ENCODE data around the gene MND1.

MND1 gene, protein sequence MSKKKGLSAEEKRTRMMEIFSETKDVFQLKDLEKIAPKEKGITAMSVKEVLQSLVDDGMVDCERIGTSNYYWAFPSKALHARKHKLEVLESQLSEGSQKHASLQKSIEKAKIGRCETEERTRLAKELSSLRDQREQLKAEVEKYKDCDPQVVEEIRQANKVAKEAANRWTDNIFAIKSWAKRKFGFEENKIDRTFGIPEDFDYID

DNA sequence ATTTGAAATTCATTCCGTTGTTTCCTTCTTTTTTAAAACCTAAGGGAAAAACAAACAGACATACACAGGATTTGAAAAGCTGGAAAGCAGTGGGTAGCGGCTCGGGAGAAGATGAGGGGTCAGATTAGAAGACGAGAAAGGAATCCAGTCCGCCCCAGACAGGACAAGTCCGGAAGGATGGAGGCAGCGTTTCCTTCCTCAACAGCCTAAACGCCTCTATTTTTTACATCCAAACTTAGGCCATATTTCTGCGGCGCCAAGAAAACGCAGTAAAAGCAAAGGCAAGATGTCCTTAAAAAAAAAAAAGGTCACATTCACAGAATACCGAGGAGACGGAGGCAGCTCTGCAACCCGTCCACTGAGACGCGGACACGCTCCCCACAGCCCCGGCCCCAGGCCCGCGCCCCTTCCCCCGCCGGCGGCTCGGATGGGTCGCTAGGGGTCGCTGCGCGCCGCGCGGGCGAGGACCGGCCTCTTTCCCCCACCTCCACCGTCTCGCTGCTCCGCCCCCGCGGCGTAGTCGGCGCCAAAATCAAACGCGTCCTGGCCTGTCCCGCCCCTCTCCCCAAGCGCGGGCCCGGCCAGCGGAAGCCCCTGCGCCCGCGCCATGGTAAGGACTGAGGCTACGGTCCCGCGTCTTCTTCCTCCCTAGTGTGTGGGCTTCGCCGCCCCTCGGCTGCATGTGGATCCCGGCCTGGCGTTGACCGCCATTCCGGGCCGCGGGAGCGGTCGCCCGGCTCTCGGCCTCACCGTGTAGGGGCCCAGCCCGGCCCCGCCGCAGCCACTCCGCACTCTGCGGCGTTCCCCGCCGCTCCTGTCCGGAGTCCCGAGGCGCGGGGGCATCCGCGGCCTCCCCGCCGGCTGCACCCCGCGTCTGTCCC lies at the start of gene MND1:
Gene MND1 (plus strand): TSS at position 558 of the 881 bp plus-strand sequence. CDS start 50 bp downstream, at position 608.
- peak; percentile 95 for DNase-seq

DNA sequence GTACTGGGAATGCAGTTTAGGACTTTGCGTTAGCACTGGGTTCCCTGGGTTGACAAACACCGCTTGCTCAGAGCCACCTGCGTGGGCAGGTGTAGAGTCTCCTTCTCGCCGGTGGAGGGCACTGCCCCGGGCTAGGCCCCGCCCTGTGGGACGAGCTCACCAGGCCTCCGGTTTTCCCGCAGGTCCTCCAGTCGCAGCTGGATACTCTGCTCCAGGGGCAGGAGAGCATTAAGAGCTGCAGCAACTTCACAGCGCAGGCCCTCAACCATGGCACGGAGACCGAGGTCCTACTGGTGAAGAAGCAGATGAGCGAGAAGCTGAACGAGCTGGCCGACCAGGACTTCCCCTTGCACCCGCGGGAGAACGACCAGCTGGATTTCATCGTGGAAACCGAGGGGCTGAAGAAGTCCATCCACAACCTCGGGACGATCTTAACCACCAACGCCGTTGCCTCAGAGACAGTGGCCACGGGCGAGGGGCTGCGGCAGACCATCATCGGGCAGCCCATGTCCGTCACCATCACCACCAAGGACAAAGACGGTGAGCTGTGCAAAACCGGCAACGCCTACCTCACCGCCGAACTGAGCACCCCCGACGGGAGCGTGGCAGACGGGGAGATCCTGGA lies 49.2 kb upstream of the MND1 start:
- no peak for DNase-seq

DNA sequence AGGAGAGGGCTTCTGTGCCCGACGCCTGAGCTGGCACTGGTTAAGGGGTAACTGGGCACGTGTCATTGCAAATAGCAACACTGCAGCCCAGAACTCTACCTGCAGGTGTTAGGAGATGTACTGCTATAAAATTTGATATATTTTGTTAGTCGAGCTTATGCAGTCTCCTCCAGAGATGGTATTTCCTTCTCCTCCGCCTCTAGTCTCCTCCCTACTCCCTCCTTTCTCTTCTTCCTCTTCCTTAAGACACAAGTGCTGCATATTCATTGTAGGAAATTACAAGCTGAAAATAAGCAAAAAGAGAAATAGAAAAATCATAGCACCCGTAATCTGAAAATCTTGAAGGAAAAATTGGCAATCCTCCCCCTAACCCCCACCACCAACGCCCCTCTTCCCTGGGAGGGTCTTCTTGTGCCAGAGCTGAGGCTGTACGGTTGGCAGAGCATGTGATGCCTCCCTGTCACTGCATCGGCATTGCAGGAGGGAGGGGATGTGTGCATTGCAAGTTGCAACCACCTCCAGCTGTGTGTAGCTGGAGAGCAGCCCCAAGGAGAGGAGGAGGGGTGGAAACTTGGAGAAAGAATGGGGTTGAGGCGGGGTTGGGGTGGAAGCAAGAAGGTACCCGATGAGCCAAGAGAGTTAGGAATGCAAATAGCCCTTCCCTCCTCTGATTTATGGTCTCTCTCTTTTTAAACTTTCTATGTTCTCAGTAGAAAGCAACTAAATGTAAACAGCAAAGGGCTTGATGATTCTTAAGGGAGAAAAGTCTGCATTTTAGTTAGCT lies 48.3 kb upstream of the MND1 start:
- no peak for DNase-seq

DNA sequence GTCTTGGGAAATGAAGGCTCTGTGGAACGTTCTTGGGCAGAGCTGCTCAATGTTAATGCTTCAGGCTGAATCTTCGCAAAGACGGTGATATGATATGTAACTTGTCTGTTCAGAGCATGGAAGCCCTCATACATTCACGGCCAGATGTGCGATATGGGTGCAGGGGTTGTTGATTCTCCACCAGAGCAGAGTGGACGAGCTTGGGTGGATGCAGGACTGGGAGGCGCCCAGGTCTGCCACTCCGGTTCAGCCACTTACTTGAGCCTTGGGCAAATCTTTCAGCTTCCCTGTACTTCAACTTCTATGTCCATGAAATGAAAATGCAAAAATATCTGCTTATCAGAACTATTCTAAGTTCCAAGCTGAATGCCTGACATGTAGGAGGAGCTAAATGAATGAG lies 47.4 kb upstream of the MND1 start:
- no peak for DNase-seq

DNA sequence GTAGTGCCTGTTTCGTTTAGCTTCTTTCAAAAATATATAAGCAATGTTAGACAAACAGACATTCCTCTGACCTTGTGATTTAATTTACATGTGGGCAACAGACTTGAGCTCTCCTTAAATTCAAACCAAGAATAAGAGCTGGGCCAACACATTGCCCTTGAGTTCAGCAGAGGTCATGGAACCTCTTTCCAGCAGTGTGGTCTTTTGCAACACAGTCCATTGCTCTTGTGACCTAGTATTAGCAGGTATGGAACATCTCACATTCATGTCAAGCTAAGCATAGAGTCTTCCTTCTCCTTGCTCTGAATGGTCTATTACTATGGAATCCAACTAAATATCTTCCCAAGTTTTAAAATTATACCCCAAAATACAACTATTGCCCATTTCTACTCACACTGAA lies 33.7 kb upstream of the MND1 start:
- no peak for DNase-seq

DNA sequence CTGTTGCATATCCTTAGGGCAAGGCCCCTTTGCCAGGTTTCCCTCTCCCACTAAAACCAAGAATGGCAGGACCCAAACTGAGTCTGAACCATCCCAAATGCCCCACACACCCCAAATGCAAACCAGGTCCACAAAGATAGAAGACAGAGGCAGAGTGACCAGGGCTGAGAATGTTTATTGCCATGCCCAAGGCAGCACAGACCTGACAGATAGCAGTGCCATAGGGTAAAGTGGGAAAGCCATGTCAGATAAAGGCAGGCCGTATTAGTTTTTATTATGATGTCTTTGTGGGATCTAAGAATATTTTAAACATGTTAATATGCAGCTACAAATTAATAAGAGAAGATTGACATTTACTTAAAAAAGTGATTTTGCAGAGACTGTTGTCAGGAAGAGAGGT lies 29.6 kb upstream of the MND1 start:
- DNase-seq: no peak

DNA sequence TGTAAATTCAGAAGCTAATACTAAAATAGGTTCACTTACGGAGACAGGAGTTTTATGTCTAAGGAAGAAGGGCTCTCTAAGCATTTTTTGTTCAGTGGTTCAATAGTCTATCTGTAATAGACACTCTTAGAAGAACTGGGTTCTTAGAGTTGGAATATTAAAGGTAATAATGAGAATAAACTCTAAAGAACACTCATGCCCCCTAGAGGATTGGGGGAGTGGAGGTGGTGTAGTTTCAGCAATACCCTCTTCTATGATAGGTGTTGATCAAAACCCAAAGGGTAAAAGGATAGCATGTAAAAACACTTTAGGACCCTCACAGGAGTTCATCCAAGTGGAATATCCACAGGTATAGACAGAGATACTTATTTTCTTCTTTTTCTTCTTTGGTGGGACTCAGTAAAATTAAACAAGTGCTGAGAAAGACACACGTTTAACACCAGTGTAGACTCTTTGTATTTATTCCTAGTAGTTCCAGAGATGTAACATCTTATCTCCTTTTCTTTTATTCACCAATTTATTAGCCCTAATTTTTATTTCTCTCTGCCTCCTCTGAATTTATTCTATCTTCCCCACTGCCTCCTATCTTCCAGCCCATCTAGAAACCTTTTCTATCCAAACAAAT lies 25.7 kb upstream of the MND1 start:
- peak; percentile 32 for DNase-seq

DNA sequence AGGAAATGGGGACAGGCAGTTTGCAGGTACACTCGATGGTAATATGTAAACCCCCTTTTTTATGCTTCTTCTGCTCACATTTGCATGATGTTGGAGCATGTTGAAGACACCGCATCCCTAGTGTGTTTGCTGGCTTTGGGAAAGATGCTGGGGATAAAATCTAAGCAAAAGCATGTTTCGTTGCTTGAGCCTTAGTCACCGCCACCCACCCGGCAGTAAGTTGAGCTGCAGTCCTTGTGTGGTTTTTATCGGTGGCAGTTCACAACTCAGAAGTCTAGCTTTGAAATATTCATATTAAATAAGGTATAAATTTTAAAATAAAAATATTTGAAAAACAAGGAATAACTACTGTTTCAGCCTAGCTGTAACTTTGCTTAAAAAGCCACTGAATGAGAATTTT lies 21.7 kb upstream of the MND1 start:
- no peak for DNase-seq

DNA sequence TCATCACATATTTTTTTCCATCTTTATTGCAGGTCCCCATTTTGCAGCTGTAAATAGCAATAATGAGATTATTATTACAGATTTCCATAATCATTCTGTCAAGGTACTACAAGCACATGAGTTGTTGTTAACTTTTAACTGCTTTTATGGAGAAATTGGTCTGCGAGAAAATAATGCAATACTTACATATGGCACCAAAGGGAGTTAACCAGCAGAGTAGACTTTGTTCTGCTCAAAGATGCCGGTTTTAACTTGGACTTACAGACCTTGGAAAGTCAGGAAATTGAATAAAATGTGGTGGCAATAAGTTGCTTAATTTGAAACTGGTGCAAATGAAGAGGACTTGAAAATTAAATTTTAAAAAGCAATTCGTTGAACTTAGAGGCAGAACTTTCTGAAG lies 20.4 kb upstream of the MND1 start:
- DNase-seq: no peak

DNA sequence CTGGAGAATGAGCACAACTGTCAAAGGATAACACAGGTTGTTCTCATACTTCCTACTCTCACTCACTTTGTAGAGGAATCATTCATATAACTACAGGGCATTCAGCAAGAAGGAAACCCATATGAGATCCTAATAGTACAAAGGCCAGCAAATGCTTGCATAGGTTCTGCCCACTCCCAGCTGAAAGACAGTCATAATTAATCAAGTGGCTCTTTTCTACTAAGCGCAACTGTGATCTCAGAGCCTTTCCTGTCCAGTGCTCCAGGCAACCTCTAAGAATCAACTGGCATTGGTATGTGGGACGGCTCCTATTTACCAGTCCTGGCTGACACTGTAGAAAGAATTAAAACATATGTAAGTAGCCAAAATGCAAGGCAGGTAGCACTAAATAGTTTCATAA lies 18.9 kb upstream of the MND1 start:
- DNase-seq: no peak

DNA sequence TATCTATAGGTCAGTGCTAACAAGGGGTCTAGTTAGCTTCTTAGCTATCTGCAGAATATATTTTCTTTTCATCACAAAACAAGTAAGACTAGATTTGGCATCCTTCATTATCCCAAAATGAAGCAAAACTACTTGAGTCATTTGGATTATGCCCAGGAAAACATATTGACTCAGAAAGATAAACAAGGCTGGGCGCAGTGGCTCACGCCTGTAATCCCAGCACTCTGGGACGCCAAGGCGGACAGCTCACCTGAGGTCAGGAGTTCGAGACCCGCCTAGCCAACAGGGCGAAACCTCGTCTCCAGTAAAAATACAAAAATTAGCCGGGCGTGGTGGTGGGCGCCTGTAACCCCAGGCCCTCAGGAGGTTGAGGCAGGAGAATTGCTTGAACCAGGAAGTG lies 18.0 kb upstream of the MND1 start:
- DNase-seq: no peak

DNA sequence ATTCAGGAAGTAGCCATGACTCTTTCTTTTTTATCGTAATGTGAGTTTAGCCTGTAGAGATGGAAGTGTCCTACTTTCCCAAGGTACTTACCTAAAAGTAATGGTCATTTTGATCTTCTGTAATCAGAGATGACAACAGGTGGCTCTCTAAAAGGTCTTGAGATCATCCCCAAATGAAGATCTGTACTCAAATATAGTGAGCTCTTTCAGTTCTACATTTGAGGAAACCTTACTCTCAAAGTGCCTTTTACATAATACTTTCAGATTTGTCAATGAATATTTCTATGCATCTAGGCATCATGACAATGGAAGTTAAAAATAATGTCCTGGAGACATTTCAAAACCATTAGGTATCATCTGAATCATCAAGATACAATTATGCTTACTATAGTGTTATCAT lies 17.2 kb upstream of the MND1 start:
- DNase-seq: no peak

DNA sequence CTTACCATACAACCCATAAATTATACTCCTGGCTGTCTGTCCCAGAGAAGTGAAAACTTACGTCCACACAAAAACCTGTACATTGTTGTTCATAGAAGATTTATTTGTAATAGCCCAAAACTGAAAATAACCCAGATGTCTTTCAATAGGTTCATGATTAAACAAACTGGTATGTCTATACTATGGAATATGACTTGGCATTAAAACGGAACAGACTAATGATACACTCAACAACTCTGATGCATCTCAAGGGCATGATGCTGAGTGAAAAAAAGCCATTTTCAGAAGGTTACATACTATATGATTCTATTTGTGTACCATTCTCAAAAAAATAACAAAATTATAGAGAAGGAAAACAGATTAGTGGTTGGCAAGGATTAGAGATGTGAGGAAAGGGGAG lies 11.6 kb upstream of the MND1 start:
- DNase-seq: no peak

DNA sequence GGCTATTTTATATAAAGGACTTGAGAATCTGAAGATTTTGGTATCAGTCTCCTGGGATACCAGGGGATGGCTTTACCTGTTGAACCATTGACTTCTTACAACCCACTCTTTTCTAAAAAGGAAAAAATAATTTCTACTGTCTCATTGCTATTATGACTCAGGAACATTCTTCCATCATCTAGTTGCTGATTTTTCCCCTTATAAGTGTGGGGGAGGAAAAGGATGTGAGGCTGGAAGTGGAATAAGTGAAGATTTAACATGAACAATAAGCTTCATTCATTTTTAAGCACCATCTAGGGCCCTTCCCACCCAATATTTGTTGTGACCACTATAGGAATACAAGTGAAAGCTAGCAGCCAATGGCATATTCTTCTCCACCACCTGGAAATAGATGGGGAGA lies 10.6 kb upstream of the MND1 start:
- DNase-seq: no peak

DNA sequence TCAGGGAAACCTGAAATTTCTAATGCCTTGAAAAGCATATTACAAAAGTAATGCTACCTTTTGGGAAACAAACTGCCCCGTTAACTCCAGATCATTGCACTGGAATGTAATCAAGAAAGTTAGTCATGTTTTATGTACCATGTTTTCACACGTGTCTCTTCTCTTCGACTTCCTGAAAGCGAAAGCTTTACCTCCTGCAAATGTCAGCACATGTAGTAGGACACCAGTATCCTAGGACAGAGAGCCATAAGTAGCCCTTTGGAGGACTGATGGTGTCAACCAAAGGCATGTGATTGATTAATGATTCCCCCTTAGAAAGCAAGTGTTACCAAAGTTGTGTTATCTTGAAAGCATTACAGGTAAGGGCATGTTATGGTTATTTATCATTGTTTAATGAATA lies 8.8 kb upstream of the MND1 start:
- no peak for DNase-seq

DNA sequence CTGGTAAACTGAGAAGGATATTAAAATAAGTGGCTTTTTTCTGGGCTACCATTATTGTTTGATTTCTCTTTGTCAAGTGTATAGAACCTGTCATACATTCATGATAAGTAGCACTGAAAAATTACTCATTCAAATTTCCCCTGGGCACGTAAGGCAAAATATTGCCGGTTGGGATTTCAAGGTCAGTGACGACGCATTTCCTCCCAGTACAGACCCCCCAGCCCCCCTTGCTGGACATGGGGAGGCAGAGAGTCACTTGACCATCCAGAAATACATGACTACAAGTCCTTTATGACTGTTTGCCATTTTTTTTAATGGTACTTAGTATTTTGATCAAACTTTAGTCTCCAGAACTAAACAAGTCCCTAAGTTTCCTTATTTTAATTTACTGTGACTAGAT lies 6.8 kb upstream of the MND1 start:
- DNase-seq: no peak

DNA sequence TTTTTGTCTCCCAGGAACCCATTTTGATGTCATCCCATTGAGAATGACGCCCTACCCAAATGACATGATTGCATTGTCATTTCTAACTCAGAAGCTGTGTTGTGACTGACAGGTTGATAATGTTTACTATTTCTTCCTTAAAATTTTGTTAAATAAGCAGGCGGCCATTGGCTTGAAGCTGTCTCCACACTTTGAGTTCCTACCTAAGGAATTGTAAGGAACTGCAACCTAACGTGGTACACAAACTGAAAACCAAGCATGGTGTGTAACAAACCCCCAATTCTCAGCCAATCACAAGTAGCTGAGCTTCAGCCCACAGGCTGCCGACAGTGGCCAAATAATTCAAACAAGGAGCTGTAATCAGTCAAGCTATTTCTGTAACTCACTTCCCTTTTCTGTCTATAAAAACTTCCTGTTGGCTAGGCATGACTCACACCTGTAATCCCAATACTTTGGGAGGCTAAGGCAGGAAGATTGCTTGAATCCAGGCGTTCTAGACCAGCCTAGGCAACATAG lies 2.9 kb upstream of the MND1 start:
- no peak for DNase-seq

DNA sequence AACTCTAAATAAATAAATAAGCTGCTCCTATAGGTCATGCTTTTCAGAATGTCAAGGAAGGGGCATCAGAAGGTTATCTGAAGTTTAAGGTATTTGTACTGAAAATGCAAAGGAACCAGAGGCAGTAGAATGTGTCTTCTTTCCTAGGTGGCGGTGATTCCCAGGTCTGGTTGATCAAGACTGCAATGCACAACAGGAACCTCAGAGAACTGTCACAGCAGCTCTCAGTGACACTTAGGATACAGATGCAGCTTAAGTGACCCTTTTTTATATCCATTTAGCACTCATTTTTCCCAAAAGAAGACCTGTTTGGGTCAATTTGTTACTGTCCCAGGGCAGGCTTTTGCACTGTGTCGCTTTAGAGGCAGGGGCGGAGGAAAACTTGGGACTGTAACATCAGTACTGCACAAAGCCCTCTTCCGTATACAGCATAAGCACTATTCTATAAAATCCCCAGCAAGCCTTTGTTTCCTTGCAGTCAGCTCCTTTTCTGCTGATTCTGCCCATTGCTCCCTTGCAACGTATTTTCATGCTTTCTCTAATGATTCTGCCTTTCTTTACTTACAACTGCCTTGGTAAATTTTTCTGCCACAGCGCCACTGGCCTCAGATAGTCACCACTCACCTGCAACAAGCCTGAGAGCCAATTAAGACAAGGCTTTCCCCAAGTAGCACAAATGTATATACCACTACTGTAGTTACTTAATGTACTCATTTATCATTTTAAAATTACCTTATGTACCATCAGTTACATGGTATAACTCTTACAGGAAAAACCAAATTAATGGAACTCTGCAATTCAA lies 1.5 kb upstream of the MND1 start:
- DNase-seq: no peak

DNA sequence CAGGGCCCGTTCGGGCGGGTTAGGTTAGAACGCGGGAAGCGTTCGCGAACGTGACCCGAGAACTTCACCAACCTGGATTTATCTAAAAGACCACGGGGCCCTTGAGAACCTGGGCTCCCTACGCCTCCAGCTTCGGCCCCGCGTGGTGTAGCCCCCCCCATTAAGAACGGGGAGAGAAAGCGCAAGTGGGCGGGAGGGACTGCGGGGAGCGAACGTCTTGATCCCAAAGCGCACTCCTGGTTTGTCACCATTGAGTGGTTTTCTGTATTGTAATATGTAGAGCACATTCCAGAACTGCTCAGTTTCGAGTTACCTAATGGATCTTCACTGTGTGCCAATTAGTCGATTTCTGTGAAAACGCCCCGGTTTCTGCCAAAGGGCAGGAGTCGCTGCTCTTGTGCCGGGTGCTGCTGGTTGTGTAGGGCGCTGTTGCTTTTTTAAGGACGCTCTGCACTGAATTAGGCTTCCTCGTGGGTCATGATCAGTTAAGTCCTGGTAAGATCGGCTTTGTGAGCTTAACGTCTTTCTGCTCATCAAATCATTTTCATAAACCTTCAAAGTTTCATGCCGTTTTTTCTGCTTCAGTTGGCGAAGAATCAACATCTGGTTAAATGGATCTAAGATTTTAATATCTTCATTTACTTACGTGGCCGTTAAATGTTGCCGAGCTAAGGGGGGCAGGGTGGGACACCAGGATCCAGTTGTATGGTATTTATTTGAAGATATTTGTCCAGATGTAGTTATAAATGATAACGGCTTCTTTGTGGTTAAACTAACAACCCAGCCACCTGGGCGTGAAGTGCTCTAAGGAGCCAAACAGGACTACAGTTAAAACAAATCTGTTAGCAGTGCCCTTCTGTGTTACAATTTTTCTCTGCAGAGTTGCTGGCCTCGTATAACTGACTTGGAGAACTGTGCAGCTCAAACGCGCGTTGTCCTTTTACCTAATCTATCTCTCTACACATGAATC lies 809 bp downstream of the MND1 start:
- peak; percentile 77 for DNase-seq

DNA sequence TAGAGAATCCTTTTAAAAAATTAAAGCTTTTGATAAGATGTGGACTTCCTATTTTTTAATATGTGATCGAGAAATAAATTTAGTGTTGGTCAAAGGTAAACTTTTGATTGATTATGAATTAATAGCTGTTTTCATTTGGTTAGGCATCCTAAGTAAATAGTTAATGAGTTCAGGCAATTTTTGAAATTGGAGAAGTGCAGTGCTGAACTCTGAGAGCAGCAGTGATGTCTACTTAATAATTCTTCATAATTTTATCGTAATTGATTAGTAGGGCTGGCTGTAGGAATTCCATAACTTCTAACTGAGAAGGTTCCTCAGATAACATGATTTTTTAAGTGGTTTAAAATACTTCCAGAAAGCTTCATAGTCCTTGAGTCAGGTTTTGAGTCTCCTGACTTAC lies 1.5 kb downstream of the MND1 start:
- DNase-seq: no peak

DNA sequence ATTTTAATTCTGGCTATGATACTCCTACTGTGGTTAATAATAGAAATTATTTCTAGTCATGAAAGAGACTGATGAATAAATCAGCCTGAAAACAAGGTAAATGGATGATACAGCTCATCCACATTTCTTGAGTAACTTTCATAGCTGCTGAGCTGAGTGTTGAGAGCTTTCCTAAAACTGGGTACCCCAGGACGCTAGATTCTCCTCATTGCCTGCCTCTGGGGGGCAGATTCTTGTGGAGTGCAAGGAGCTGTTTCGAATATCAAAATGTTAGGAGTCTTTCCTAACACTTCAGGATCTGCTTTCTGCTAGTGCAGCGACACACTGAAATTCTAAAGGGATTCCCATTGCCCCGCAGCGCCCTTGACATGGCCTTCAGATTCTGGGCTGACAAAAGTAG lies 2.1 kb downstream of the MND1 start:
- no peak for DNase-seq
